Cerebellar nuclear complex (tissue), 1 donor: ENCODE measurements around the gene NEK1.

Experiments
- DNase-seq, 2 experiments: peaks; one replicate each; lab custom pipeline; 2025; lab: John Stamatoyannopoulos, UW

NEK1 gene

GRCh38 chr4:169611991-169612870, at the start of gene NEK1:
NEK1 (minus strand) TSS chr4:169612583; CDS start chr4:169602630, 9,953 bp downstream.
- DNase-seq: peak; percentile 27 to 34

GRCh38 chr4:169661761-169662160, 49.4 kb upstream of the NEK1 start:
- DNase-seq: no peak

GRCh38 chr4:169660929-169661328, 48.5 kb upstream of the NEK1 start:
- DNase-seq: no peak

GRCh38 chr4:169659716-169660670, 47.6 kb upstream of the NEK1 start:
- DNase-seq: peak; percentile 87 to 91

GRCh38 chr4:169658975-169659715, 46.8 kb upstream of the NEK1 start:
- DNase-seq: no peak

- DNase-seq: no peak
These were observed 45.8 kb upstream of the NEK1 start for GRCh38 chr4:169658196-169658595.

- no peak for DNase-seq
These were observed 45.2 kb upstream of the NEK1 start for GRCh38 chr4:169657470-169658107.

GRCh38 chr4:169655401-169655800, 43.0 kb upstream of the NEK1 start:
- no peak for DNase-seq

GRCh38 chr4:169652535-169652934, 40.2 kb upstream of the NEK1 start:
- DNase-seq: no peak

GRCh38 chr4:169650227-169650936, 38.0 kb upstream of the NEK1 start:
- DNase-seq: no peak

GRCh38 chr4:169649545-169650226, 37.3 kb upstream of the NEK1 start:
- no peak for DNase-seq

GRCh38 chr4:169645627-169646026, 33.2 kb upstream of the NEK1 start:
- no peak for DNase-seq

GRCh38 chr4:169644802-169645201, 32.4 kb upstream of the NEK1 start:
- no peak for DNase-seq

- DNase-seq: no peak
These were observed 28.0 kb upstream of the NEK1 start for GRCh38 chr4:169640261-169640870.

- DNase-seq: no peak
These were observed 22.6 kb upstream of the NEK1 start for GRCh38 chr4:169634975-169635374.

- no peak for DNase-seq
These were observed 20.5 kb upstream of the NEK1 start for GRCh38 chr4:169632896-169633295.

- no peak for DNase-seq
These were observed 17.7 kb upstream of the NEK1 start for GRCh38 chr4:169630069-169630468.

GRCh38 chr4:169628579-169628978, 16.2 kb upstream of the NEK1 start:
- DNase-seq: no peak

GRCh38 chr4:169627307-169627706, 14.9 kb upstream of the NEK1 start:
- no peak for DNase-seq
